DOHH2 (cell line): ENCODE results near the gene LILRB1.
"Not testable (repeated sequence)": the region's sequence is repeated elsewhere in the genome, so short reads cannot be mapped to it uniquely, and the experiment has no call there.

ENCODE experiments used
- H3F3A ChIP-seq: fragments of 200-600 bp; sonication (generic), shearing (Covaris generic); 2 replicates; pipeline ENCODE4 v1.6.0; 2016; ENCODE audit warnings: antibody characterized with exemption, mild to moderate bottlenecking; ENCODE audit not compliant: control insufficient read depth, insufficient read depth
- H3K27ac ChIP-seq: fragments of 200-600 bp; sonication (generic); 2 replicates; pipeline ENCODE4 v1.5.1; 2014; ENCODE audit warnings: low read depth, mild to moderate bottlenecking, low read length, moderate library complexity
- H3K27me3 ChIP-seq: fragments of 200-600 bp; sonication (generic); 2 replicates; pipeline ENCODE4 v1.6.1; 2014; ENCODE audit warnings: mild to moderate bottlenecking, low read length, mixed read lengths; ENCODE audit not compliant: control insufficient read depth
- H3K36me3 ChIP-seq: fragments of 200-600 bp; sonication (generic); 2 replicates; pipeline ENCODE4 v1.6.1; 2014; ENCODE audit warnings: mild to moderate bottlenecking, low read length, moderate library complexity, mixed read lengths; ENCODE audit not compliant: control insufficient read depth
- H3K4me1 ChIP-seq: fragments of 200-600 bp; sonication (generic); 2 replicates; pipeline ENCODE4 v1.6.1; 2014; ENCODE audit warnings: mild to moderate bottlenecking, low read length, mixed read lengths; ENCODE audit not compliant: control insufficient read depth
- H3K4me2 ChIP-seq: fragments of 200-600 bp; sonication (generic); 2 replicates; pipeline ENCODE4 v1.6.0; 2014; ENCODE audit warnings: mild to moderate bottlenecking, low read length, moderate library complexity
- H3K4me3 ChIP-seq: fragments of 200-600 bp; sonication (generic); 2 replicates; pipeline ENCODE4 v1.5.1; 2014; ENCODE audit warnings: mild to moderate bottlenecking, low read length, mixed read lengths
- H3K79me2 ChIP-seq: fragments of 200-600 bp; sonication (generic); 2 replicates; pipeline ENCODE4 v1.6.1; 2014; ENCODE audit warnings: mild to moderate bottlenecking, low read length, mixed read lengths; ENCODE audit not compliant: control insufficient read depth
- H3K9me2 ChIP-seq: fragments of 200-600 bp; sonication (generic); replicated peaks from 2 replicates; pipeline ENCODE4 v1.6.1; 2014; ENCODE audit warnings: mild to moderate bottlenecking, low read length, mixed read lengths; ENCODE audit not compliant: control insufficient read depth
- H3K9me3 ChIP-seq: fragments of 200-600 bp; sonication (generic); 2 replicates; pipeline ENCODE4 v1.6.1; 2014; ENCODE audit warnings: antibody characterized with exemption, low read length, mixed read lengths; ENCODE audit not compliant: control insufficient read depth, insufficient read depth
- H4K20me1 ChIP-seq: fragments of 200-600 bp; sonication (generic); 2 replicates; pipeline ENCODE4 v1.6.0; 2014; ENCODE audit warnings: low read depth, mild to moderate bottlenecking, antibody characterized with exemption, low read length, moderate library complexity; ENCODE audit not compliant: control insufficient read depth, insufficient read depth
- CTCF ChIP-seq: fragments of 200-600 bp; sonication (generic); IDR thresholded peaks from one replicate; pipeline ENCODE4 v1.5.1; 2014; ENCODE audit warnings: antibody characterized with exemption, mild to moderate bottlenecking, low read depth, low read length; ENCODE audit not compliant: poor library complexity, severe bottlenecking
- EZH2phosphoT487 ChIP-seq: fragments of 200-600 bp; sonication (generic); IDR thresholded peaks from 2 replicates; pipeline ENCODE4 v1.6.1; 2017; ENCODE audit warnings: borderline replicate concordance, mild to moderate bottlenecking, antibody characterized with exemption, low read length, moderate library complexity, mixed read lengths

The LILRB1 gene

GRCh38 chr19:54676210-54676834, 46.0 kb downstream of the LILRB1 start:
- Histone ChIP-seq H3K27me3 (peaks cover 19% of the 10 kb centered on the region), H3K4me1 (peaks cover 13% of the 10 kb centered on the region)
- not testable (repeated sequence) for H3K79me2 ChIP-seq, H4K20me1 ChIP-seq, H3K9me2 ChIP-seq, H3K36me3 ChIP-seq, H3K9me3 ChIP-seq, H3F3A ChIP-seq, H3K4me2 ChIP-seq, H3K27ac ChIP-seq, H3K4me3 ChIP-seq
- peak; percentile 75 for TF ChIP-seq CTCF

- Histone ChIP-seq H4K20me1 (no peaks in the 10 kb centered on the region), H3K4me1 (peaks cover 13% of the 10 kb centered on the region), H3K4me3 (no peak overlapping the region), H3K27ac (no peak overlapping the region), H3K9me3 (no peaks in the 10 kb centered on the region), H3K79me2 (no peaks in the 10 kb centered on the region), H3K9me2 (no peaks in the 10 kb centered on the region), H3K27me3 (peaks cover 13% of the 10 kb centered on the region), H3F3A (0 out of 2 replicates have a peak, but pooled peaks cover 4% of the 10 kb centered on the region), H3K36me3 (no peaks in the 10 kb centered on the region), H3K4me2 (0 out of 2 replicates have a peak overlapping the region, but pooled peaks have one; percentile 10)
- TF ChIP-seq CTCF: no peak
- TF ChIP-seq EZH2phosphoT487: no peak
Observed at GRCh38 chr19:54677217-54677616, 46.9 kb downstream of the LILRB1 start.

GRCh38 chr19:54681596-54681995, 51.3 kb downstream of the LILRB1 start:
- H3K79me2 ChIP-seq, H4K20me1 ChIP-seq, H3K4me3 ChIP-seq, H3K9me2 ChIP-seq, H3K9me3 ChIP-seq, H3K4me2 ChIP-seq, H3K27ac ChIP-seq, H3K4me1 ChIP-seq, H3K36me3 ChIP-seq, H3F3A ChIP-seq: not testable (repeated sequence)
- peaks cover 23% of the 10 kb centered on the region for H3K27me3 ChIP-seq

GRCh38 chr19:54682306-54682856, 52.1 kb downstream of the LILRB1 start:
- H4K20me1 ChIP-seq: no peaks in the 10 kb centered on the region
- no peaks in the 10 kb centered on the region for H3F3A ChIP-seq
- no peaks in the 10 kb centered on the region for H3K79me2 ChIP-seq
- no peaks in the 10 kb centered on the region for H3K36me3 ChIP-seq
- no peaks in the 10 kb centered on the region for H3K9me3 ChIP-seq
- no peak overlapping the region for H3K27ac ChIP-seq
- no peaks in the 10 kb centered on the region for H3K9me2 ChIP-seq
- no peak overlapping the region for H3K4me3 ChIP-seq
- H3K4me2 ChIP-seq: no peak overlapping the region
- TF ChIP-seq EZH2phosphoT487: no peak
- no peak for TF ChIP-seq CTCF
- peaks cover 2% of the 10 kb centered on the region for H3K4me1 ChIP-seq
- peaks cover 21% of the 10 kb centered on the region for H3K27me3 ChIP-seq
